Breast epithelium (tissue), 4 donors: Measurements from ENCODE around the gene SRRT. TPM values are rescaled to one million over a fixed set of nuclear protein-coding genes. Genes with fewer than 3 reads are reported as not detected.

Experiments used
- DNase-seq, 2 donors: peaks; one replicate each; pipeline ENCODE4 v3.0.0-alpha.2; 2019; ENCODE audit warnings: low spot score in 2 of 2
- H3K27ac ChIP-seq, 2 donors: fragments of 200-600 bp; sonication (generic) in 1 of 2; one replicate each; pipeline ENCODE4 v1.5.1; 2016 to 2019; ENCODE audit warnings: mild to moderate bottlenecking in 1 of 2
- H3K27me3 ChIP-seq, 2 donors: fragments of 200-600 bp; sonication (generic) in 1 of 2; one replicate each; pipeline versions ENCODE4 v1.5.1 to v1.6.0; 2017 to 2019; ENCODE audit warnings: control low read depth in 1 of 2, mild to moderate bottlenecking in 1 of 2
- H3K36me3 ChIP-seq: fragments of 200-600 bp; one replicate; pipeline ENCODE4 v1.5.1; 2019
- H3K4me1 ChIP-seq, 2 donors: fragments of 200-600 bp; sonication (generic); one replicate each; pipeline ENCODE4 v1.5.1; 2016 to 2019; ENCODE audit warnings: control low read depth in 1 of 2
- H3K4me3 ChIP-seq, 3 donors: fragments of 200-600 bp; sonication (generic); 1 replicate in 2 of 3; 2 replicates in 1 of 3; pipeline ENCODE4 v1.5.1; 2016 to 2019; ENCODE audit warnings: mild to moderate bottlenecking in 3 of 3, moderate library complexity in 2 of 3
- H3K9me3 ChIP-seq, 2 donors: fragments of 200-600 bp; sonication (generic) in 1 of 2; one replicate each; pipeline ENCODE4 v1.5.1; 2016 to 2019; ENCODE audit warnings: control low read depth in 1 of 2
- POLR2A ChIP-seq: fragments of 450-650 bp; IDR thresholded peaks from one replicate; pipeline ENCODE4 v1.6.1; 2016; ENCODE audit warnings: antibody characterized with exemption, mild to moderate bottlenecking, moderate library complexity
- POLR2AphosphoS5 ChIP-seq, 3 donors: sonication (generic); formaldehyde crosslinking; IDR thresholded peaks; one replicate each; pipeline ENCODE4 v1.6.1; 2017; ENCODE audit warnings: antibody characterized with exemption in 3 of 3
- intact Hi-C: fragments of 100-400 bp; cut with DNase I; formaldehyde crosslinking; loops from one replicate; pipeline ENCODE4 v1.15.1; 2023; ENCODE audit warnings: low total_unique reads
- total RNA-seq, 3 donors: library from RNA; depleted of rRNA; stranded (reverse); fragments of >200 nt; gene quantifications; one replicate each; pipeline ENCODE4 v1.1.0, GENCODE V29; 2016
- TF ChIP-seq, protein P1 (sequence below), 3 donors: fragments of 450-650 bp; IDR thresholded peaks; one replicate each; pipeline ENCODE4 v1.5.1; 2016 to 2017; ENCODE audit warnings: antibody characterized with exemption in 3 of 3, mild to moderate bottlenecking in 3 of 3, moderate library complexity in 3 of 3

The SRRT gene, protein sequence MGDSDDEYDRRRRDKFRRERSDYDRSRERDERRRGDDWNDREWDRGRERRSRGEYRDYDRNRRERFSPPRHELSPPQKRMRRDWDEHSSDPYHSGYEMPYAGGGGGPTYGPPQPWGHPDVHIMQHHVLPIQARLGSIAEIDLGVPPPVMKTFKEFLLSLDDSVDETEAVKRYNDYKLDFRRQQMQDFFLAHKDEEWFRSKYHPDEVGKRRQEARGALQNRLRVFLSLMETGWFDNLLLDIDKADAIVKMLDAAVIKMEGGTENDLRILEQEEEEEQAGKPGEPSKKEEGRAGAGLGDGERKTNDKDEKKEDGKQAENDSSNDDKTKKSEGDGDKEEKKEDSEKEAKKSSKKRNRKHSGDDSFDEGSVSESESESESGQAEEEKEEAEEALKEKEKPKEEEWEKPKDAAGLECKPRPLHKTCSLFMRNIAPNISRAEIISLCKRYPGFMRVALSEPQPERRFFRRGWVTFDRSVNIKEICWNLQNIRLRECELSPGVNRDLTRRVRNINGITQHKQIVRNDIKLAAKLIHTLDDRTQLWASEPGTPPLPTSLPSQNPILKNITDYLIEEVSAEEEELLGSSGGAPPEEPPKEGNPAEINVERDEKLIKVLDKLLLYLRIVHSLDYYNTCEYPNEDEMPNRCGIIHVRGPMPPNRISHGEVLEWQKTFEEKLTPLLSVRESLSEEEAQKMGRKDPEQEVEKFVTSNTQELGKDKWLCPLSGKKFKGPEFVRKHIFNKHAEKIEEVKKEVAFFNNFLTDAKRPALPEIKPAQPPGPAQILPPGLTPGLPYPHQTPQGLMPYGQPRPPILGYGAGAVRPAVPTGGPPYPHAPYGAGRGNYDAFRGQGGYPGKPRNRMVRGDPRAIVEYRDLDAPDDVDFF
- 100 to 1,000 TPM in 2 of 3 donors, 10 to 100 TPM in 1; 45.8 to 111 (median 104) TPM for total RNA-seq

DNA sequence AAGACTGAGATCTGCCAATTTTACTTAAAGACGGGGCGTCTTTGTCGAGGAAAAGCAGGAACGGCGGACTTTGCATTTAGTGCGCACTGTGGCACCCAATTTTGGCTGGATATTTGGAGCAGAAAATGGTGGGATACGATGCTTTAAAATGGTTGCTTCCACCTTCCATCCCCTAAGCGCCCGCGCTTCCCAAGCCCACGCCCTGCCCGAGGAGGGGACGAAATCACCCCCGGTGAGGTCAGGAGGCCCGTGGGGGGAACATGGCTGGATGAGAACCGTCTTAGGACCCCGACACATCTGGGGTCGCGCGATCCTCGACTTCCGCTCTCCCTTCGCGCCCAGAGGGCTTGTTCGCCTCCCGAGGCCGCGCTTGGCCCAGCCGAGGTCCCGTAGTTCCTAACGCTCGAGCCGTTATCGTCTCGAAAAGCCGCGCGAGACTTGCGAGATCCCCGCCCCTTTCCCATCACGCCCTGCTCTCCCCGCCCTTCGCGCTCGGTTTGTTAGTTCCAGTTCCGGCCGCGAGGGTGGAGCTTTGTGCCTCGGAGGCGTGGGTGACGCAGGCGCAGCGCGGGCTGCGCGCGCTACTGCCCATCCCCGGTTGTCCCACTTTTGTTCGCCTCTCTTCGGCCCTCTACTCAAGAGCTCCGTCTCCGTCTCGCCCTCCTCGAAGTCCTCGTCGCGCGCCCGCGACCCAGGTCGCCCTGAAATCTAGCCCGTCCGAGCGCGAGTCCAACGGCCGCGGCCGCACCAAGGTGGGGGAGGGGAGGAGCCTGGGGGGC, at the start of gene SRRT:
Gene SRRT, plus strand, starts transcription at position 527 of the 779 bp plus-strand sequence. CDS start 488 bp downstream, outside the sequence.
- no peaks in the 10 kb centered on the region for H3K27me3 ChIP-seq
- H3K4me3 ChIP-seq: peak within 1 kb of the TSS; percentile 76 to 95 (median 93)
- peak within 1 kb of the TSS; percentile 97 for H3K27ac ChIP-seq
- DNase-seq: peak; percentile 97 to 99
- peaks cover 9 to 10% of the 10 kb centered on the region in 2 donors for H3K4me1 ChIP-seq
- TF ChIP-seq, protein P1, sequence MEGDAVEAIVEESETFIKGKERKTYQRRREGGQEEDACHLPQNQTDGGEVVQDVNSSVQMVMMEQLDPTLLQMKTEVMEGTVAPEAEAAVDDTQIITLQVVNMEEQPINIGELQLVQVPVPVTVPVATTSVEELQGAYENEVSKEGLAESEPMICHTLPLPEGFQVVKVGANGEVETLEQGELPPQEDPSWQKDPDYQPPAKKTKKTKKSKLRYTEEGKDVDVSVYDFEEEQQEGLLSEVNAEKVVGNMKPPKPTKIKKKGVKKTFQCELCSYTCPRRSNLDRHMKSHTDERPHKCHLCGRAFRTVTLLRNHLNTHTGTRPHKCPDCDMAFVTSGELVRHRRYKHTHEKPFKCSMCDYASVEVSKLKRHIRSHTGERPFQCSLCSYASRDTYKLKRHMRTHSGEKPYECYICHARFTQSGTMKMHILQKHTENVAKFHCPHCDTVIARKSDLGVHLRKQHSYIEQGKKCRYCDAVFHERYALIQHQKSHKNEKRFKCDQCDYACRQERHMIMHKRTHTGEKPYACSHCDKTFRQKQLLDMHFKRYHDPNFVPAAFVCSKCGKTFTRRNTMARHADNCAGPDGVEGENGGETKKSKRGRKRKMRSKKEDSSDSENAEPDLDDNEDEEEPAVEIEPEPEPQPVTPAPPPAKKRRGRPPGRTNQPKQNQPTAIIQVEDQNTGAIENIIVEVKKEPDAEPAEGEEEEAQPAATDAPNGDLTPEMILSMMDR (IDR thresholded peaks at IDR 0.05): peak; percentile 79 to 92 (median 84)
- TF ChIP-seq POLR2AphosphoS5 (IDR thresholded peaks at IDR 0.05) (peak; percentile 98 to 100 (median 100)), POLR2A (peak; percentile 96)
- intact Hi-C loops: no loop called here
- no peaks in the 10 kb centered on the region for H3K36me3 ChIP-seq
- no peaks in the 10 kb centered on the region for H3K9me3 ChIP-seq

DNA sequence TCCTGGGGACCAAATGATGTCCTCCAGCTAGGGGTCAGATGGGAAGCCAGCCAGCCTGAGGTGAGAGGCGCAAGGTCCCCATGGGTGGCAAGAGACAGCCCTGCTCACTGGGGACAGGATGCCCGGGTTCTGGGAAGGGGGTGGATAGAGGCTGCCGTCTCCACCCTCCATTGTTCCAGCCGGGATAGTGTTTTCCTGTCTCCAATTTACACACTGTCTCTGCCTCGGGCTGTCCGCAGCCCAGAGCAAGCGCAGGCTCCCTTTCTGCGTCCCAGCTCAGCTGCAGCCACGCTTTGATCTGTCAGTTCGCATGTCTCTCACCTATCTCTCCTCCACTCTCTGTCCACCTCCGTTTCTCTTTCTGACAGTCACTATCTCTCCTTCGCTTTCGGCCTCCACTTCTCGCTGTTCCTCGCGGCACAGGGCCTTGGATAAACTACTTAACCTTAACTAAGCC, 49.7 kb upstream of the SRRT start:
- H3K4me1 ChIP-seq: no peaks in the 10 kb centered on the region
- DNase-seq: no peak
- TF ChIP-seq POLR2AphosphoS5 (IDR thresholded peaks at IDR 0.05): no peak
- TF ChIP-seq, protein P1 (IDR thresholded peaks at IDR 0.05): no peak
- TF ChIP-seq POLR2A: no peak
- H3K27me3 ChIP-seq: no peaks in the 10 kb centered on the region
- H3K9me3 ChIP-seq: no peaks in the 10 kb centered on the region
- intact Hi-C loops: no loop called here
- H3K27ac ChIP-seq: peak overlapping the region; percentile 79 to 89
- H3K36me3 ChIP-seq: no peaks in the 10 kb centered on the region
- H3K4me3 ChIP-seq: peak overlapping the region; percentile 66 to 77 (median 66)

DNA sequence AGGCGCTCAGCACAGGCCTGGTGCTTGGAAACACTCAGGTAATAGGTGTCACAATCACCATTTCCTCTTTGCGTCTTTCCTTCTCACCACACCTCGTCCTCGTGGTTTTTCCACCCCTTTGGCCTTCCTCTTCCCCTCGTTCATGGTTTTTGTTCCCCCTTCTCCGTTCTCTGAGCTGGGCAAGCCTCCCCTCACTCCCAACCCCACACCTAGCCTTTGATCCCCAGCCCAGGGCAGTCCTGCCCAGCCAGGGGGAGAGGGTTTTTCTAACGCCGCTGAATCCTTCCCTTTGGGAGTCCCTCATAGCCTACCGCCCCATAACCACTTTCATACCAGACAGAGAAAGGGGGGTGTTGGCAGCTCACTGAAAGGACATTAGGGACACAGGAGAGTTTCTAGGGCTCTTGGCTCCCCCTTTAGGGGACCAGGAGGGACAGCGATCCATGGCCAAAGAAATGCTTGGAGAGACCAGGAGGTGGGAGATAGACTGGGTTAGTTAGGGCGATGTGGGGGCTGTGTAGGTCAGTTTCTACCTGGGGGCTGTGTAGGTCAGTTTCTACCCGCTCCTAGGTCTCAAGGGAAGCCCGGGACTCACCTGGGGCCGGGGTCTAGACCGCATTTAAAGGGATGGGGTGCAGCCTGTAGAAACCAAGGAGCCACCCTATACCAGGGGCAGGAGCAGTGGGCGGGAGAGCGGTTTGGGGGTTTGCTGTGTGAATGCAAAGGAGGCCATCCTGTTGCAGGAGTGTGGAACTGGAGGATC, 49.0 kb upstream of the SRRT start:
- peak overlapping the region; percentile 66 to 77 (median 66) for H3K4me3 ChIP-seq
- no peaks in the 10 kb centered on the region for H3K4me1 ChIP-seq
- no peaks in the 10 kb centered on the region for H3K27me3 ChIP-seq
- TF ChIP-seq, protein P1 (IDR thresholded peaks at IDR 0.05): no peak
- peak overlapping the region; percentile 79 to 89 for H3K27ac ChIP-seq
- no peaks in the 10 kb centered on the region for H3K36me3 ChIP-seq
- no peak for DNase-seq
- intact Hi-C loops: no loop called here
- no peaks in the 10 kb centered on the region for H3K9me3 ChIP-seq

DNA sequence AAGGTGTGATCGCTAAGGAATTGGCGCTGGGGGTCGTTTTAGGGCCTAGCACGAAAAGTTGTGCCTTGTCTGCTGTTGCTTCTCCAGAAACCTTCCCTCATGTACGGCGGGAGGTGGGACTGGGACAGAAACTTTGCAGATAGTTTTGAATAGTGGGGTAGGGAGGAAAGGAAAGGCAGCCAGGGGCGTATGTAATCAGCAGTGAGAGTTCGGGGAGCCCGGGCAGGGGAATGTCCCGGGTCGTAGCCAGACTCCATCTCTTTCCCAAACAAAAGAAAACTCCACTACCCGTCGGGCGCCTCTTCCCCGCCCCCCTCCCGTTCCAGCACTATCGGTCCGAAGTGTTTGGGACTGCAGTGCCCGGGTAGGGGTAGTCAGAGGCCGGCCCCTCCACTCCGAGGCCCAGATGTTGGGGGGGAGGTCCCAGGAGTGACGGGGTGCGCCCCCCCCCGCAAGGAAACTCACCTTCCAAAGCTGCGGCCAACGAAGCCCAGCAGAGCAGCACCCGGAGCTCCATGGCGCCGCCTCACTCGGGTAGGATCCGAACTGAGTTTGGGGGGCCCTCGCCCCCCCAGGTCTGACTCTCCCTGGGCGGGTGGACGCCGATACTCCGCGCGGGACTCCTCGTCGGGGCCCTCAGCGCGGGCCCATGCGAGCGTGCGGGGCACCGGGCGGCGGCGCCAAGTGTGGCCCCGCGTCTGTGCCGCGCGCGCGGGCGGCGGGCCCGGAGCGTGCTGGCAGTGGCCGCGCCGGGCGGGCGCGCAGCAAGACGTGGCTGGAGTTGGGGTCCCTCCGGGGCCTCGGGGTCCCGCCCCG, 48.2 kb upstream of the SRRT start:
- DNase-seq: no peak
- no peaks in the 10 kb centered on the region for H3K36me3 ChIP-seq
- H3K9me3 ChIP-seq: no peaks in the 10 kb centered on the region
- H3K27ac ChIP-seq: peak overlapping the region; percentile 79 to 89
- intact Hi-C loops: no loop called here
- peak overlapping the region; percentile 66 to 77 (median 66) for H3K4me3 ChIP-seq
- no peaks in the 10 kb centered on the region for H3K4me1 ChIP-seq
- no peaks in the 10 kb centered on the region for H3K27me3 ChIP-seq
- TF ChIP-seq POLR2A (no peak), POLR2AphosphoS5 (IDR thresholded peaks at IDR 0.05) (no peak)
- TF ChIP-seq, protein P1 (IDR thresholded peaks at IDR 0.05): no peak
